DOHH2 (cell line): ENCODE data around the gene LHX3.

Experiments
- EZH2phosphoT487 ChIP-seq: fragments of 200-600 bp; sonication (generic); IDR thresholded peaks from 2 replicates; pipeline ENCODE4 v1.6.1; 2017; ENCODE audit warnings: borderline replicate concordance, mild to moderate bottlenecking, antibody characterized with exemption, low read length, moderate library complexity, mixed read lengths
- TF ChIP-seq, protein P1 (sequence below): fragments of 200-600 bp; sonication (generic); IDR thresholded peaks from one replicate; pipeline ENCODE4 v1.5.1; 2014; ENCODE audit warnings: antibody characterized with exemption, mild to moderate bottlenecking, low read depth, low read length; ENCODE audit not compliant: poor library complexity, severe bottlenecking

DNA sequence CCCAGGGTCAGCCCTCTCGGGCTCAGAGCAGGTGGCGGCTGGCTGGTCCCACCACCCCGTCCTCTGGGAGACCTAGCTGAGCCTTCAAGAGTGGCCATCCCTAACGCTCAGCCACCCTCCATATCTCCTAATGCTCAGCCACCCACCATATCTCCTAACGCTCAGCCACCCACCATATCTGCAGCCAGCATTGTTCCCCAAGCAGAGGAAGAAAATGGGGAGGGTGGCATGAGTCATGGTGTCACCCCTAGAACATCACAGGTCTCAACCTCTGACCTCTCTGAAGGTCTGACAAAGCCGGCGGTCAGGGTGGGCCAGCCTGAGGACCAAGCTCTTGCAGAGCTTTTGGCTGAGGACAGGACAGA, 14.7 kb downstream of the LHX3 start:
- TF ChIP-seq, protein P1, sequence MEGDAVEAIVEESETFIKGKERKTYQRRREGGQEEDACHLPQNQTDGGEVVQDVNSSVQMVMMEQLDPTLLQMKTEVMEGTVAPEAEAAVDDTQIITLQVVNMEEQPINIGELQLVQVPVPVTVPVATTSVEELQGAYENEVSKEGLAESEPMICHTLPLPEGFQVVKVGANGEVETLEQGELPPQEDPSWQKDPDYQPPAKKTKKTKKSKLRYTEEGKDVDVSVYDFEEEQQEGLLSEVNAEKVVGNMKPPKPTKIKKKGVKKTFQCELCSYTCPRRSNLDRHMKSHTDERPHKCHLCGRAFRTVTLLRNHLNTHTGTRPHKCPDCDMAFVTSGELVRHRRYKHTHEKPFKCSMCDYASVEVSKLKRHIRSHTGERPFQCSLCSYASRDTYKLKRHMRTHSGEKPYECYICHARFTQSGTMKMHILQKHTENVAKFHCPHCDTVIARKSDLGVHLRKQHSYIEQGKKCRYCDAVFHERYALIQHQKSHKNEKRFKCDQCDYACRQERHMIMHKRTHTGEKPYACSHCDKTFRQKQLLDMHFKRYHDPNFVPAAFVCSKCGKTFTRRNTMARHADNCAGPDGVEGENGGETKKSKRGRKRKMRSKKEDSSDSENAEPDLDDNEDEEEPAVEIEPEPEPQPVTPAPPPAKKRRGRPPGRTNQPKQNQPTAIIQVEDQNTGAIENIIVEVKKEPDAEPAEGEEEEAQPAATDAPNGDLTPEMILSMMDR = no peak
- TF ChIP-seq EZH2phosphoT487 = no peak
